ENCODE measurements around the gene BEX5. TPM values are rescaled to one million over a fixed set of nuclear protein-coding genes. Genes with fewer than 3 reads are reported as not detected.

The BEX5 gene
- total RNA-seq, 1 donor from 2014 or later: 1.6 TPM

DNA sequence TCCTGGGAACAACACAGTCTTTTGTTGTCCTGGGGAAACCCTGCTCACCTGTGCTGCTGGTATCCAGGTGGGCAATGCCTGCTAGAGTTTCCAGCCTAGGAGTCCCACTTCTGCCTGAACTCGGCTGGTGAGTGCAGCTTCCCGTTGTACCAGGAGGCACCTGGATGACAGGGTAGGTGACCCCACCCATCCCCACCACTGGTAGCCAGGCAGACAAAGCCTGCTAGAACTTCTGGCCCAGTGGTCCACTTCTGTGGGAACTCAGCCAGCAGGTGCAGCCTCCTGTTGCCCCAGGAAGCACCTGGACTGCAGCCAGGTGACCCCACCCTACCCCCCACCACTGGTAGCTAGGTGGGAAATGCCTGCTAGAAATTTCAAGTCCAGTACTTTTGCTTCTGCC, 40.0 kb downstream of the BEX5 start:
- Histone ChIP-seq H3K27ac (ENCODE audit: low read depth, low read length) (no peak overlapping the region), H3K9me3 (ENCODE audit: insufficient read depth, low read depth, low read length) (no peaks in the 10 kb centered on the region), H3K4me3 (ENCODE audit: insufficient read depth, low read depth, low read length) (no peak overlapping the region), H3K9ac (ENCODE audit: low read length) (no peak overlapping the region), H3K36me3 (ENCODE audit: insufficient read depth, low read length) (no peaks in the 10 kb centered on the region), H4K20me1 (ENCODE audit: insufficient read depth, low read length) (no peaks in the 10 kb centered on the region), H3K79me2 (ENCODE audit: insufficient read depth, low read length) (no peaks in the 10 kb centered on the region), H3K27me3 (ENCODE audit: insufficient read depth, low read length) (no peaks in the 10 kb centered on the region), H3K4me2 (ENCODE audit: low read length) (no peak overlapping the region), H2AFZ (ENCODE audit: low read depth, low read length) (no peak overlapping the region), H3K4me1 (ENCODE audit: insufficient read depth, low read length) (no peaks in the 10 kb centered on the region)
- no peak overlapping the region for H3K27ac Mint-ChIP-seq (ENCODE audit: unreplicated experiment)
- FAIRE-seq (no peak), DNase-seq (ENCODE audit: low read depth) (no peak)
- no peaks in the 10 kb centered on the region for H3K4me1 Mint-ChIP-seq (ENCODE audit: low read depth, unreplicated experiment)
- H3K4me3 Mint-ChIP-seq (ENCODE audit: unreplicated experiment): no peak overlapping the region
- TF ChIP-seq, protein P1, sequence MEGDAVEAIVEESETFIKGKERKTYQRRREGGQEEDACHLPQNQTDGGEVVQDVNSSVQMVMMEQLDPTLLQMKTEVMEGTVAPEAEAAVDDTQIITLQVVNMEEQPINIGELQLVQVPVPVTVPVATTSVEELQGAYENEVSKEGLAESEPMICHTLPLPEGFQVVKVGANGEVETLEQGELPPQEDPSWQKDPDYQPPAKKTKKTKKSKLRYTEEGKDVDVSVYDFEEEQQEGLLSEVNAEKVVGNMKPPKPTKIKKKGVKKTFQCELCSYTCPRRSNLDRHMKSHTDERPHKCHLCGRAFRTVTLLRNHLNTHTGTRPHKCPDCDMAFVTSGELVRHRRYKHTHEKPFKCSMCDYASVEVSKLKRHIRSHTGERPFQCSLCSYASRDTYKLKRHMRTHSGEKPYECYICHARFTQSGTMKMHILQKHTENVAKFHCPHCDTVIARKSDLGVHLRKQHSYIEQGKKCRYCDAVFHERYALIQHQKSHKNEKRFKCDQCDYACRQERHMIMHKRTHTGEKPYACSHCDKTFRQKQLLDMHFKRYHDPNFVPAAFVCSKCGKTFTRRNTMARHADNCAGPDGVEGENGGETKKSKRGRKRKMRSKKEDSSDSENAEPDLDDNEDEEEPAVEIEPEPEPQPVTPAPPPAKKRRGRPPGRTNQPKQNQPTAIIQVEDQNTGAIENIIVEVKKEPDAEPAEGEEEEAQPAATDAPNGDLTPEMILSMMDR (IDR thresholded peaks at IDR 0.05; ENCODE audit: insufficient read depth, low read depth, low read length): no peak
- no peak for TF ChIP-seq EZH2 (IDR thresholded peaks at IDR 0.05; ENCODE audit: insufficient read depth, low read length)
- no peaks in the 10 kb centered on the region for H3K36me3 Mint-ChIP-seq (ENCODE audit: low read depth, unreplicated experiment)
- peaks cover 10% of the 10 kb centered on the region for H3K27me3 Mint-ChIP-seq (ENCODE audit: low read depth, unreplicated experiment)
- peaks cover 1% of the 10 kb centered on the region for H3K9me3 Mint-ChIP-seq (ENCODE audit: unreplicated experiment)

DNA sequence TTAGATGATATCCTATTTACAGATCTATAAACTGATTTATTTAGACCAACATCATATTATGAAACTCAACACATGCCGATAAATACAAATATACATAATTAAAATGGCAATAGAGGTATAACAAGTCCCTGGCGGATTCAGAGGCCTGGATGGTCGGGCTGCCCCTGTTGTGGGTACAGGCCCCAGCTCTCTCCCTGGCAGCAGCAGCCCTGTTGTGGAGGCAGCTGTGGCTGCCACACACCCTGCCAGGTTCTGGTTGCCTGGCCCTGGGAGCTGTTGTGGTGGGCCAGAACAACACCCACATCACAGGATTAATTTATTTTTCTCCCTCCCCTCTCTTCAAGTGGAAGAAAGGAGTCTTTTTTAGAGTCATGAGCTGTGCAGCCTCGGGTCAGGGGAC, 42.4 kb downstream of the BEX5 start:
- H3K27ac ChIP-seq (ENCODE audit: low read depth, low read length): no peak overlapping the region
- Mint-ChIP-seq H3K4me1 (ENCODE audit: low read depth, unreplicated experiment) (no peaks in the 10 kb centered on the region), H3K4me3 (ENCODE audit: unreplicated experiment) (no peak overlapping the region), H3K27me3 (ENCODE audit: low read depth, unreplicated experiment) (peaks cover under 1% of the 10 kb centered on the region), H3K9me3 (ENCODE audit: unreplicated experiment) (peaks cover 1% of the 10 kb centered on the region), H3K36me3 (ENCODE audit: low read depth, unreplicated experiment) (no peaks in the 10 kb centered on the region), H3K27ac (ENCODE audit: unreplicated experiment) (no peak overlapping the region)
- H3K4me3 ChIP-seq (ENCODE audit: insufficient read depth, low read depth, low read length): no peak overlapping the region
- no peaks in the 10 kb centered on the region for H3K36me3 ChIP-seq (ENCODE audit: insufficient read depth, low read length)
- H3K9me3 ChIP-seq (ENCODE audit: insufficient read depth, low read depth, low read length): no peaks in the 10 kb centered on the region
- H3K4me2 ChIP-seq (ENCODE audit: low read length): no peak overlapping the region
- H2AFZ ChIP-seq (ENCODE audit: low read depth, low read length): no peak overlapping the region
- H3K4me1 ChIP-seq (ENCODE audit: insufficient read depth, low read length): no peaks in the 10 kb centered on the region
- DNase-seq (ENCODE audit: low read depth): no peak
- FAIRE-seq: no peak
- TF ChIP-seq, protein P1 (IDR thresholded peaks at IDR 0.05; ENCODE audit: insufficient read depth, low read depth, low read length): no peak
- no peak for TF ChIP-seq EZH2 (IDR thresholded peaks at IDR 0.05; ENCODE audit: insufficient read depth, low read length)
- H4K20me1 ChIP-seq (ENCODE audit: insufficient read depth, low read length): no peaks in the 10 kb centered on the region
- H3K9ac ChIP-seq (ENCODE audit: low read length): no peak overlapping the region
- no peaks in the 10 kb centered on the region for H3K27me3 ChIP-seq (ENCODE audit: insufficient read depth, low read length)
- no peaks in the 10 kb centered on the region for H3K79me2 ChIP-seq (ENCODE audit: insufficient read depth, low read length)

Other genes with a start within 250 kb of the BEX5 start
- 1.7 and 2.0 TPM in 2 replicates for gene ZMAT1, start 223.9 kb downstream of the BEX5 start, total RNA-seq
- 1.0 and 1.8 TPM in 2 replicates for gene TCEAL2, start 30.3 kb downstream of the BEX5 start, total RNA-seq
- gene TCEAL6, start 13.5 kb downstream of the BEX5 start, total RNA-seq: not detected in 2 replicates
- not detected in 2 replicates for gene TCP11X1, start 59.3 kb upstream of the BEX5 start, total RNA-seq
- gene NXF2, start 91.2 kb upstream of the BEX5 start, total RNA-seq: not detected in 2 replicates

Data from astrocyte (in vitro differentiated cells and primary cell).